SU-DHL-6 (cell line): ENCODE measurements around the gene RALGDS.

ENCODE experiments used
- H2AFZ ChIP-seq: fragments of 200-600 bp; sonication (generic); 2 replicates; pipeline ENCODE4 v1.6.1; 2014; ENCODE audit warnings: low read depth, mild to moderate bottlenecking, moderate library complexity, mixed read lengths, antibody characterized with exemption, low read length; ENCODE audit not compliant: severe bottlenecking
- H3F3A ChIP-seq: fragments of 200-600 bp; shearing (Covaris generic); 2 replicates; pipeline ENCODE4 v1.6.0; 2016; ENCODE audit warnings: antibody characterized with exemption, mild to moderate bottlenecking; ENCODE audit not compliant: insufficient read depth
- H3K27ac ChIP-seq: fragments of 200-600 bp; sonication (generic); 2 replicates; pipeline ENCODE4 v1.5.1; 2016; ENCODE audit warnings: low read depth, mild to moderate bottlenecking, low read length, moderate library complexity, mixed read lengths
- H3K27me3 ChIP-seq: fragments of 200-600 bp; sonication (generic), shearing (Covaris generic); 2 replicates; pipeline ENCODE4 v1.6.0; 2014; ENCODE audit warnings: mild to moderate bottlenecking, low read length
- H3K36me3 ChIP-seq: fragments of 200-600 bp; sonication (generic); 2 replicates; pipeline ENCODE4 v1.6.1; 2014; ENCODE audit warnings: mild to moderate bottlenecking, low read length, mixed read lengths
- H3K4me2 ChIP-seq: fragments of 300-600, 200-600 bp; shearing (Covaris generic), sonication (generic); 2 replicates; pipeline ENCODE4 v1.6.0; 2014; ENCODE audit warnings: low read length, low read depth, mild to moderate bottlenecking; ENCODE audit not compliant: poor library complexity, severe bottlenecking
- H3K4me3 ChIP-seq: fragments of 200-600 bp; sonication (generic); 2 replicates; pipeline ENCODE4 v1.5.1; 2014; ENCODE audit warnings: antibody characterized with exemption, low read length, mild to moderate bottlenecking, mixed read lengths; ENCODE audit not compliant: insufficient read depth, poor library complexity, severe bottlenecking
- H3K79me2 ChIP-seq: fragments of 200-600 bp; sonication (generic); 2 replicates; pipeline ENCODE4 v1.6.1; 2014; ENCODE audit warnings: mild to moderate bottlenecking, low read length, moderate library complexity; ENCODE audit not compliant: insufficient read depth
- H3K9ac ChIP-seq: fragments of 200-600 bp; sonication (generic); 2 replicates; pipeline ENCODE4 v1.7.0; 2014; ENCODE audit warnings: mild to moderate bottlenecking, low read length
- H3K9me2 ChIP-seq: fragments of 200-600 bp; sonication (generic); replicated peaks from 2 replicates; pipeline ENCODE4 v1.6.1; 2014; ENCODE audit warnings: low read length; ENCODE audit not compliant: insufficient read depth
- H3K9me3 ChIP-seq: fragments of 200-600 bp; sonication (generic); 2 replicates; pipeline ENCODE4 v1.6.1; 2014; ENCODE audit warnings: low read length, mixed read lengths; ENCODE audit not compliant: insufficient read depth
- H4K20me1 ChIP-seq: fragments of 200-600 bp; sonication (generic); 2 replicates; pipeline ENCODE4 v1.6.1; 2014; ENCODE audit warnings: low read depth, mild to moderate bottlenecking, antibody characterized with exemption, low read length, moderate library complexity, mixed read lengths
- EZH2phosphoT487 ChIP-seq: fragments of 200-600 bp; sonication (generic), shearing (Covaris generic); conservative IDR thresholded peaks from 2 replicates; pipeline ENCODE4 v1.6.1; 2018; ENCODE audit warnings: mild to moderate bottlenecking, antibody characterized with exemption, low read length, moderate library complexity, mixed read lengths
- TF ChIP-seq, protein P1 (sequence below): fragments of 200-600 bp; sonication (generic); IDR thresholded peaks from one replicate; pipeline ENCODE4 v1.5.1; 2017; ENCODE audit warnings: antibody characterized with exemption, mild to moderate bottlenecking, low read length, moderate library complexity; ENCODE audit not compliant: insufficient read depth, poor library complexity, severe bottlenecking

Gene RALGDS

DNA sequence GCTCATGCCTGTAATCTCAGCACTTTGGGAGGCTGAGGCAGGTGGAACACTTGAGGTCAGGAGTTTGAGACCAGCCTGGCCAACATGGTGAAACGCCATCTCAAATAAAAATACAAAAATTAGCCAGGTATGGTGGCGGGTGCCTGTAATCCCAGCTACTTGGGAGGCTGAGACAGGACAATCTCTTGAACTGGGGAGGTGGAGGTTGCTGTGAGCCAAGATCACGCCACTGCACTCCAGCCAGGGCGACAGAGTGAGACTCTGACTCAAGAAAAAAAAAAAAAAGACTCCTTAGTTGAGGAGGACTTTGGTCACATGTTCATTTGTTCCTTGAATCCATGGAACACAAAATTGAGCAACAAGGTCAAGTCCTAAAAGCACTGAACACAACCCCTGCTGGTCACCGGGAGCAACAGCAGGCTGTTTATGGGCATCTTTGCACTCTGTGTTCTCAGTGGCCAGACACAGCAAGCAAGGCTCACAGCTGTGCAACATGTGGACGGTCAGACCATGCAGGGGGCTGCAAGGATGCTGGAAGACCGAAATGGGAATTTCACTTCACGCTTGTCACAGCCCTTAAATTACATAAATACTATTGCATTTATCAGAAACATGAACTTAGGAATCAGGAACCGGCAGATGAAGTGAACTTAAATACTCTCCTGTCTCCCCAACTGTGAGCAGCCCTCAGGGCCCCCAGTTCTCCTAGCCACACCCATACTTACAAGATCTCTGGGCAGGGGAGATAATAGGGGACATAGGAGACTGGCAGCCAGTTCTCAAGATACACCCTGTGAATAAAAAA is 39.9 kb upstream of the RALGDS start:
- H3K79me2 ChIP-seq: no peaks in the 10 kb centered on the region
- H3K9me3 ChIP-seq: no peaks in the 10 kb centered on the region
- no peak overlapping the region for H3K4me3 ChIP-seq
- no peaks in the 10 kb centered on the region for H3K27me3 ChIP-seq
- H4K20me1 ChIP-seq: no peaks in the 10 kb centered on the region
- H3K9ac ChIP-seq: no peak overlapping the region
- no peak overlapping the region for H3K4me2 ChIP-seq
- TF ChIP-seq, protein P1, sequence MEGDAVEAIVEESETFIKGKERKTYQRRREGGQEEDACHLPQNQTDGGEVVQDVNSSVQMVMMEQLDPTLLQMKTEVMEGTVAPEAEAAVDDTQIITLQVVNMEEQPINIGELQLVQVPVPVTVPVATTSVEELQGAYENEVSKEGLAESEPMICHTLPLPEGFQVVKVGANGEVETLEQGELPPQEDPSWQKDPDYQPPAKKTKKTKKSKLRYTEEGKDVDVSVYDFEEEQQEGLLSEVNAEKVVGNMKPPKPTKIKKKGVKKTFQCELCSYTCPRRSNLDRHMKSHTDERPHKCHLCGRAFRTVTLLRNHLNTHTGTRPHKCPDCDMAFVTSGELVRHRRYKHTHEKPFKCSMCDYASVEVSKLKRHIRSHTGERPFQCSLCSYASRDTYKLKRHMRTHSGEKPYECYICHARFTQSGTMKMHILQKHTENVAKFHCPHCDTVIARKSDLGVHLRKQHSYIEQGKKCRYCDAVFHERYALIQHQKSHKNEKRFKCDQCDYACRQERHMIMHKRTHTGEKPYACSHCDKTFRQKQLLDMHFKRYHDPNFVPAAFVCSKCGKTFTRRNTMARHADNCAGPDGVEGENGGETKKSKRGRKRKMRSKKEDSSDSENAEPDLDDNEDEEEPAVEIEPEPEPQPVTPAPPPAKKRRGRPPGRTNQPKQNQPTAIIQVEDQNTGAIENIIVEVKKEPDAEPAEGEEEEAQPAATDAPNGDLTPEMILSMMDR: peak; percentile 58
- TF ChIP-seq EZH2phosphoT487: no peak
- H3K27ac ChIP-seq: no peak overlapping the region
- H3F3A ChIP-seq: no peaks in the 10 kb centered on the region
- H3K36me3 ChIP-seq: no peaks in the 10 kb centered on the region
- no peaks in the 10 kb centered on the region for H3K9me2 ChIP-seq
- no peak overlapping the region for H2AFZ ChIP-seq

DNA sequence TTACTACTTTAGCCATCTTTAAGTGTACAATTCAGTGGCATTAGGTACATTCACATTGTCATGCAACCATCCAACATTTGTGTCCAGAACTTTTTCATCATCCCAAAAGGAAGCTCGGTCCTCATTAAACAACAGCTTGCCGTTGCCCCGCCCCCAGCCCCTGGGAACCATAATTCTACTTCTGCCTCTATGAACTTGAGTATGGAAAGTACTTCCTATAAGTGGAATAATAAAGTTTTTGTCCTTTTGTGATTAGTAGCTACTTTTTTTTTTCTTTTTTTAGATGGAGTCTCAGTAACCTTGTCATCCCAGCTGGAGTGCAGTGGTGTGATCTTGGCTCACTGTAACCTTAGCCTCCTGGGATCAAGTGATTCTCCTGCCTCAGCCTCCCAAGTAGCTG is 37.7 kb upstream of the RALGDS start:
- no peak overlapping the region for H3K4me2 ChIP-seq
- no peaks in the 10 kb centered on the region for H3K9me3 ChIP-seq
- no peaks in the 10 kb centered on the region for H4K20me1 ChIP-seq
- no peaks in the 10 kb centered on the region for H3F3A ChIP-seq
- TF ChIP-seq, protein P1: no peak
- no peak for TF ChIP-seq EZH2phosphoT487
- H3K27me3 ChIP-seq: no peaks in the 10 kb centered on the region
- no peaks in the 10 kb centered on the region for H3K79me2 ChIP-seq
- H2AFZ ChIP-seq: no peak overlapping the region
- H3K4me3 ChIP-seq: no peak overlapping the region
- no peaks in the 10 kb centered on the region for H3K9me2 ChIP-seq
- H3K9ac ChIP-seq: no peak overlapping the region
- H3K27ac ChIP-seq: no peak overlapping the region
- H3K36me3 ChIP-seq: no peaks in the 10 kb centered on the region

DNA sequence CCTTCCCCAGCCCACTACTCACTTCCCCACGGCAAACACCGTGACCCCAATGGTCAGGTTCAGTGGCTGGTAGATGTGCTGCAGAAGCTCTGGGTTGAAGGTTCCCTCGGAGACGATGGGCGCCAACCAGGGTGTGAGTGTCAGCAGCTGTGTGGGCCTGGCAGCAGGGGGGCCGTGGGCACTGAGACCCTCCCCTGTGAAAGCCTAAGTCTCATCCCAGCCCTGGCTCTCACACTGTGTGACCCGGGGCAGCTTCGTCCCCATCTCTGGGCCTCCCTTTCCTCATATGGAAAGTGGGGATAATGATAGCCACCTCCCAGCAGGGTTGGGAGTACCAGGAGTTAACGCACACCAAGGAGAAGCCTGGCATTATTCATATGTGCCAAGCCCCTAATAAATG is 34.1 kb upstream of the RALGDS start:
- no peaks in the 10 kb centered on the region for H3F3A ChIP-seq
- H3K79me2 ChIP-seq: no peaks in the 10 kb centered on the region
- no peak overlapping the region for H2AFZ ChIP-seq
- H3K36me3 ChIP-seq: no peaks in the 10 kb centered on the region
- H3K4me2 ChIP-seq: no peak overlapping the region
- no peak overlapping the region for H3K9ac ChIP-seq
- no peak for TF ChIP-seq EZH2phosphoT487
- TF ChIP-seq, protein P1: no peak
- H3K27me3 ChIP-seq: no peaks in the 10 kb centered on the region
- H3K9me2 ChIP-seq: no peaks in the 10 kb centered on the region
- H4K20me1 ChIP-seq: no peaks in the 10 kb centered on the region
- no peak overlapping the region for H3K4me3 ChIP-seq
- no peak overlapping the region for H3K27ac ChIP-seq
- H3K9me3 ChIP-seq: no peaks in the 10 kb centered on the region
